Cerebellar cortex (tissue), 1 donor: ENCODE results near the gene CT45A5.
"Not testable (repeated sequence)": the region's sequence is repeated elsewhere in the genome, so short reads cannot be mapped to it uniquely, and the experiment has no call there.

Experiments used
- DNase-seq: peaks from one replicate; pipeline ENCODE4 v3.0.0-alpha.2; 2015; ENCODE audit warnings: low spot score

The CT45A5 gene

GRCh38 chrX:135785403-135785802, at the start of gene CT45A5:
CT45A5 (minus strand) TSS chrX:135785503; CDS start chrX:135781729, 3,774 bp downstream.
- not testable (repeated sequence) for DNase-seq

GRCh38 chrX:135819912-135820311, 34.6 kb upstream of the CT45A5 start, which contains the start of gene CT45A2:
CT45A2 (minus strand) TSS chrX:135820012; CDS start chrX:135816265, 3,747 bp downstream.
- not testable (repeated sequence) for DNase-seq

DNA sequence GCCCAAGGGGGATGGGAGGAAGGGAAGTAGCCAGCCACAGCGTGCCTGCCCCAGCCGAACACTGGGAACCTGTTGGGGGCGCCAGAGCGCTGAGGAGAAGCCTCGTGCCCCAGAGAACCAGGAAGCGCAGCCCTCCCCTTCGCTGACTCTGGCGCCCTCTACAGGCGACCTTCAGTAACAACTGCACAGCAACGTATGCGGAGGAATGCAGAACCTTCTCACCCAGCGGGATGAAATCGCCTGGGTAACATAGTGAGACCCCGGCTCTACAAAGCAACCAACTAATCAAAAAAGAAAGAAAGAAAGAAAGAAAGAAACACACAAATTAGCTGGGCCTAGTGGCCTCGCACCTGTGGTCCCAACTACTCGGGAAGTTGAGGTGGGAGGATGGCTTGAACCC, 17.4 kb upstream of the CT45A5 start, which contains the start of gene CT45A6:
TSS of gene CT45A6 (minus strand) at position 101 of the 400 bp plus-strand sequence. CDS start 3,794 bp downstream, outside the sequence.
- not testable (repeated sequence) for DNase-seq

DNA sequence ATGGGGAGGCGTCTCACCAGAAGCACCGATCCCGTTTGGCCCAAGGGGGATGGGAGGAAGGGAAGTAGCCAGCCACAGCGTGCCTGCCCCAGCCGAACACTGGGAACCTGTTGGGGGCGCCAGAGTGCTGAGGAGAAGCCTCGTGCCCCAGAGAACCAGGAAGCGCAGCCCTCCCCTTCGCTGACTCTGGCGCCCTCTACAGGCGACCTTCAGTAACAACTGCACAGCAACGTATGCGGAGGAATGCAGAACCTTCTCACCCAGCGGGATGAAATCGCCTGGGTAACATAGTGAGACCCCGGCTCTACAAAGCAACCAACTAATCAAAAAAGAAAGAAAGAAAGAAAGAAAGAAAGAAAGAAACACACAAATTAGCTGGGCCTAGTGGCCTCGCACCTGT, 17.2 kb downstream of the CT45A5 start, which contains the start of gene CT45A3:
TSS of gene CT45A3 (minus strand) at position 101 of the 400 bp plus-strand sequence. CDS start 3,747 bp downstream, outside the sequence.
- DNase-seq = not testable (repeated sequence)

DNA sequence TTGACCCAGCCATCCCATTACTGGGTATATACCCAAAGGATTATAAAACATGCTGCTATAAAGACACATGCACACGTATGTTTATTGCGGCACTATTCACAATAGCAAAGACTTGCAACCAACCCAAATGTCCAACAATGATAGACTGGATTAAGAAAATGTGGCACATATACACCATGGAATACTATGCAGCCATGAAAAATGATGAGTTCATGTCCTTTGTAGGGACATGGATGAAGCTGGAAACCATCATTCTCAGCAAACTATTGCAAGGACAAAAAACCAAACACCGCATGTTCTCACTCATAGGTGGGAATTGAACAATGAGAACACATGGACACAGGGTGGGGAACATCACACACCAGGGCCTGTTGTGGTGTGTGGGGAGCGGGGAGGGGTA, 40.6 kb downstream of the CT45A5 start:
- DNase-seq = not testable (repeated sequence)

- no peak for DNase-seq
Measured at GRCh38 chrX:135741192-135741715, 44.0 kb downstream of the CT45A5 start.

- peak; percentile 28 for DNase-seq
Measured at GRCh38 chrX:135740681-135741149, 44.6 kb downstream of the CT45A5 start.

- peak; percentile 21 for DNase-seq
Measured at GRCh38 chrX:135737366-135738071, 47.8 kb downstream of the CT45A5 start.

DNA sequence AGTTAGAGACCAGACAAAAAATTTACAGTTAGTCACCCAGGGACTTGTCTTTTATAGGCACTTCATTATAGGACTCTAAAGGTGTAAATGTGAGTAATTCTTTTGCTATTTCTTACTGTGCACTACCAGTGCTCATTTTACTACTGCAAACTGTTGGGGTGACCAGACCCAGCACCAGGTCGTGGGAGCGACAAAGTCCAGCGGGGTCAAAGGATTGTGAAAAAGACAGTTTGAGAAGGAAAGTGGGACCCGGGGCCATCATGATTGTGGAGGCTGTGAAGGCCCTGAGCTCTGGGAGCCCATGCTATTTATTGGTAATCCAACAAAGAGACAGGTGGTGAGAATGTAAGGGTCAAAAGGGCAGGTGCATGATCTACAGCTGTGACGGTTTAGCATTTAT, 50.6 kb downstream of the CT45A5 start:
- DNase-seq = not testable (repeated sequence)
